ENCODE results near the gene ETFRF1. TPM values are rescaled to one million over a fixed set of nuclear protein-coding genes. Genes with fewer than 3 reads are reported as not detected.

ETFRF1 gene, protein sequence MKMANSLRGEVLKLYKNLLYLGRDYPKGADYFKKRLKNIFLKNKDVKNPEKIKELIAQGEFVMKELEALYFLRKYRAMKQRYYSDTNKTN
- 14.4 and 24.9 TPM in 2 replicates for total RNA-seq

DNA sequence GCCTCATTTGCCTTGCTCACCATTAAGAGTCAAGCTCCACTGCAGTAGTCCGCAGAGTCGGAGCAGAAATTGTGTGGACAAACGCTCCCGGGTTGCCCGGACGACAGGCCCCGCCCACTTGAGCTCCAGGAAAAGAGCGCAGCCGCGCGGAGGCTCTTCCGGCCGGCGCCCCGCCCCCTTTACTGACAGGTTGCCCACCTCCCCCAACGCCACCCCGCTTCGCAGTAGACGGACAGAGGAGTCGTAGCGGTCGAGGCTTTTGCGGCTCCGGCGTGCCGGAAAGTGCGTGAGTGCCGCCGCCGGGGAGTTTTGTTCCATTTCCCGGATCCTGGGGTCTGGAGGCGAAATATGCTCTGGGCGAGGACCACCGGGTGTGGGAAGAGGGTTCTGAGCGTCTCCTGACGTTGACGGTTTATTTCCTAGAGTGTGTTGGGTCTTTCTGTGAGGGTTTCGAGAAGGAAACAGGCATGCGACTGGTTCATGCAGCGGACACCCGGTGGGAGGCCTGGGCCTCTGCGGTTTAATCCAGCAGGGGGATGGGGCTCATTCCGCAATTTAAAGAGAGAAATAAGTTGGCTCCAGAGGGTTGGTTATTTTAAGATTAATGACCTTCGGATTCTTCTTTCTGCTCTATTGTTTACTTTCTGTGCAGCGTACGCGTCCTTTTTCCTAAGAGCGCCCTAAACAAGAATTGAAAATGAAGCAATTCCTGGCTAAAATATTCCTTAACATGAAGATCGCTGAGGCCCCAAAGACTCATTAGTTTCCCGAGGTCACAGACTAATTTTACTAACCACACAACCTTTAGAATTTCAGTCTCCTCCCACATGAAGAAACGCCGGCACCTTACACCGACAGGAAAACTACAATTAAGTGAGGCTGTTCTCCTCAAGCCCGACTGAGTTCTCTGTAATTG is at the start of gene ETFRF1, which contains the start of gene DNAI7:
ETFRF1 (plus strand) TSS at position 182 of the 916 bp plus-strand sequence. CDS start 8,720 bp downstream, outside the sequence.
DNAI7 (minus strand) TSS at position 105 of the 916 bp plus-strand sequence; CDS start at position 23, 82 bp downstream.

GRCh38 chr12:25250744-25251730 is 56.0 kb downstream of the ETFRF1 start, which contains the start of gene KRAS:
KRAS (minus strand) TSS chr12:25250929.

Other genes with a start within 250 kb of the ETFRF1 start
- 99.9 and 100 TPM in 2 replicates for gene BCAT1, start 246.1 kb upstream of the ETFRF1 start, total RNA-seq
- not detected in 2 replicates for gene DNAI7, start 77 bp upstream of the ETFRF1 start, total RNA-seq
- gene KRAS, start 55.7 kb downstream of the ETFRF1 start, total RNA-seq = 8.9 and 11.8 TPM in 2 replicates